GM23248 (cell line): ENCODE measurements around the gene LRMDA. TPM values are rescaled to one million over a fixed set of nuclear protein-coding genes. Genes with fewer than 3 reads are reported as not detected.

ENCODE experiments used
- DNase-seq: peaks from one replicate; pipeline ENCODE4 v3.0.0-alpha.2; 2015
- H2AFZ ChIP-seq: fragments of 200-600 bp; sonication (generic); 2 replicates; pipeline ENCODE4 v1.6.1; 2016; ENCODE audit warnings: antibody characterized with exemption
- H3F3A ChIP-seq: fragments of 200-600 bp; sonication (generic); 2 replicates; pipeline ENCODE4 v1.6.1; 2016; ENCODE audit warnings: mild to moderate bottlenecking, antibody characterized with exemption, mixed run types; ENCODE audit not compliant: insufficient read depth
- H3K27ac ChIP-seq: fragments of 200-600 bp; sonication (generic); 2 replicates; pipeline ENCODE4 v1.5.1; 2016; ENCODE audit warnings: mild to moderate bottlenecking
- H3K27me3 ChIP-seq: fragments of 200-600 bp; sonication (generic); replicated peaks from 2 replicates; pipeline ENCODE4 v1.6.1; 2016; ENCODE audit warnings: mild to moderate bottlenecking; ENCODE audit not compliant: insufficient read depth
- H3K36me3 ChIP-seq: fragments of 200-600 bp; sonication (generic); 2 replicates; pipeline ENCODE4 v1.6.1; 2016; ENCODE audit warnings: low read depth, mild to moderate bottlenecking
- H3K4me1 ChIP-seq: fragments of 200-600 bp; sonication (generic); 2 replicates; pipeline ENCODE4 v1.6.1; 2016; ENCODE audit warnings: mild to moderate bottlenecking; ENCODE audit not compliant: insufficient read depth
- H3K4me2 ChIP-seq: fragments of 200-600 bp; sonication (generic); one replicate; pipeline ENCODE4 v1.6.1; 2016; ENCODE audit warnings: mild to moderate bottlenecking; ENCODE audit not compliant: unreplicated experiment
- H3K4me3 ChIP-seq: fragments of 200-600 bp; sonication (generic); 2 replicates; pipeline ENCODE4 v1.5.1; 2016; ENCODE audit warnings: mild to moderate bottlenecking
- H3K79me2 ChIP-seq: fragments of 200-600 bp; sonication (generic); 2 replicates; pipeline ENCODE4 v1.6.1; 2016; ENCODE audit warnings: mild to moderate bottlenecking; ENCODE audit not compliant: insufficient read depth
- H3K9ac ChIP-seq: fragments of 200-600 bp; sonication (generic); 2 replicates; pipeline ENCODE4 v1.6.1; 2016; ENCODE audit warnings: mild to moderate bottlenecking
- H3K9me2 ChIP-seq: fragments of 200-600 bp; sonication (generic); 2 replicates; pipeline ENCODE4 v1.6.1; 2016; ENCODE audit warnings: mixed run types, mild to moderate bottlenecking, moderate library complexity; ENCODE audit not compliant: insufficient read depth
- H3K9me3 ChIP-seq: fragments of 200-600 bp; sonication (generic); one replicate; pipeline ENCODE4 v1.6.1; 2017; ENCODE audit warnings: low read depth
- H4K20me1 ChIP-seq: fragments of 200-600 bp; sonication (generic); 2 replicates; pipeline ENCODE4 v1.6.0; 2016; ENCODE audit not compliant: insufficient read depth
- EZH2 ChIP-seq: fragments of 200-600 bp; sonication (generic); IDR thresholded peaks from 2 replicates; pipeline ENCODE4 v1.6.1; 2018; ENCODE audit warnings: antibody characterized with exemption, mild to moderate bottlenecking; ENCODE audit not compliant: insufficient read depth, poor library complexity, severe bottlenecking
- EZH2phosphoT487 ChIP-seq: fragments of 200-600 bp; sonication (generic); IDR thresholded peaks from 2 replicates; pipeline ENCODE4 v1.6.1; 2018; ENCODE audit warnings: antibody characterized with exemption, moderate library complexity, mild to moderate bottlenecking, low read depth; ENCODE audit not compliant: insufficient read depth
- WGBS, 2 experiments: methylation state at CpG; one replicate each; pipeline ENCODE4 v1.1.6; 2015 to 2017; ENCODE audit warnings: low lambda C conversion rate in 2 of 2, low coverage in 1 of 2; ENCODE audit errors: missing lambda C conversion rate in 2 of 2; 5-methylcytosine and 5-hydroxymethylcytosine counted together
- in situ Hi-C: fragments of 300-500 bp; cut with MboI; formaldehyde crosslinking; loops from 2 replicates; pipeline ENCODE4 v1.15.0; 2020
- polyA plus RNA-seq: library from polyadenylated mRNA; unstranded; fragments of >200 nt; fragmentation: Nextera tagmentation; extraction: Ambion mirVana; gene quantifications from 2 replicates; pipeline ENCODE4 v1.2.1, GENCODE V29; 2016
- total RNA-seq: library from RNA; depleted of rRNA; stranded (reverse); fragments of >200 nt; shearing (Covaris generic); gene quantifications from 2 replicates; pipeline ENCODE4 v1.2.3, GENCODE V29; 2014

Gene LRMDA
- total and polyA plus RNA-seq, 2 experiments from 2014 or later, result 2.6 TPM; not detected in 1

DNA sequence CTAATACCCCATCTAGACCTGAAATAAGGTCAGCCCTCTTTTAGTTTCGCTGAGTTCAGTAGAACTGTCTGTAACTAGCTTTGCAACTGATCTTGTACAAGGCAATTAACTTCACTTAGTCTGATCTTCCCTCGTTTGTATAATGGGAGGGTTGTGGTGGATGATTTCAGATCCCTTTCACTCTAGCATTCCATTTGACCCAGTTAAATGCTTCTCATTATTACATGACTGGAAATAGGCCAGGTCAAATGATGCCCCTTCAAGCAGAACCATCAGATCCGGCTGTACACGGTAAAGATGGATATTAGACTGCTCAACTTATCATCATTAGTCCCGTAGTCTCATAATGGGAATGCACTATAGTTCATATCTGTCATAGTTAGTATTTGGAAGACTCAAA lies 1009.0 kb downstream of the LRMDA start:
- in situ Hi-C loops, result no loop called here
- Histone ChIP-seq H4K20me1 (no peaks in the 10 kb centered on the region), H3K9me3 (no peaks in the 10 kb centered on the region), H3K27ac (no peak overlapping the region), H3K9ac (no peak overlapping the region), H3K4me2 (no peak overlapping the region), H3K4me1 (peaks cover 21% of the 10 kb centered on the region), H3K36me3 (no peaks in the 10 kb centered on the region), H3K4me3 (no peak overlapping the region), H3F3A (peaks cover 13% of the 10 kb centered on the region), H3K27me3 (no peaks in the 10 kb centered on the region), H2AFZ (no peak overlapping the region), H3K9me2 (no peaks in the 10 kb centered on the region), H3K79me2 (no peaks in the 10 kb centered on the region)
- no peak for DNase-seq
- no peak for TF ChIP-seq EZH2
- no peak for TF ChIP-seq EZH2phosphoT487
- WGBS, 2 experiments, result 49 to 55% methylated on average over 5 of the region's 5 CpGs

DNA sequence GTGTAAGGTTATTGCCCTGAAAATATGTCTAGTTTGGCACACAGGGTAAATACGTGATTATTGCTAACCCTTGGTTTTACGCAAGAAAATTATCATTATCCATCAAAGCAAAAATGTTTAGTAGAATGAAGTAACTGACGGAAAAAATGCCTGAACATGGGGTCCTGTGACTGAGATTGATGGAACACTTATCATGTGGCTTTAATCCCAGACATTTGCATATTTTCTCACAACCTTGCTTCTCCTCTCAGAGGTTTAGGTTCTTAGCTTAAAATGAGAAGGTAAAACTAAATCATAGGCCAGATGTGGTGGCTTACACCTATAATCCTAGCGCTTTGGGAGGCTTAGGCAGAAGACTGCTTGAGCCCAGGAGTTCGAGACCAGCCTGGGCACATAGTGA lies 1010.7 kb downstream of the LRMDA start:
- in situ Hi-C loops, result no loop called here
- H3K4me3 ChIP-seq, result no peak overlapping the region

DNA sequence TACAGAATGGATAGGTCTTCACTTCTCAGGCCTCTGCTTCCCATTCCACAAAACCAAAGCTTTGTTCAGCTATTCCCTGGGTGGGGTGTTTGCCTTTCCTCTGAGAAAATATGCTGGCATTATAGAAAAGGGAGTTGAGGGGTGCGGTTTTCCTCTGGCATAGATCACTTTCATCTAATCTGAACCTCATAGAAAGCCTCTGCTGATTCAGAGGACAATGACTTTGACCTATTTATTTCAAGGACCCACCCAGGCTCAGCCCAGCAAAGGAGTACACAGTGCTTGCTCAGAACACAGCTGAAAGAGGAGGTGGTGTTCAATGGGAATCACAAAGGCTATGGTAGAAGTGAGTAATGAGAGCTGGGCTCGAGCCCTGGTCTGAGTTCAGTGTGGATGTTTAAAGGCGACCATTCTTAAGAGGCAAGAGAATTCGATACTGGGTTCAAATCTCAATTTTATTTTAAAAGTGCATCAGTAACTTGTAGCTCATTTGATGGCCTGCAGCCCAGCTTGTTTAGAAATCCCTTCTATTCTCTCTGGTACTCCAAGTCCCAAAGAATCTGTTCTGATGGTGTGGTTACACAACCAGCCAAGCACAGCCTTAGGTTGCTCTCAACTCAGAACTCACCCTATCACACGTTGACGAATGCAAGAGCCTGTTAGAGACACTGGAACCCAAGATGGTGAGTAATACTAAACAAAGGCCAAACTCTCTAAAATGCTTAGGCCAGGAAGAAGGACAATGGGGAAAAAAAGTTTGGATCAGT lies 1012.8 kb downstream of the LRMDA start:
- H2AFZ ChIP-seq, result peak overlapping the region; percentile 63
- H3K27ac ChIP-seq, result peak overlapping the region; percentile 71
- DNase-seq, result peak; percentile 75
- no peaks in the 10 kb centered on the region for H3K9me2 ChIP-seq
- in situ Hi-C loops, result no loop called here
- no peak overlapping the region for H3K4me3 ChIP-seq
- WGBS, 2 experiments, result 13 to 14% methylated on average over 6 of the region's 6 CpGs
- H3K27me3 ChIP-seq, result no peaks in the 10 kb centered on the region
- no peaks in the 10 kb centered on the region for H3K9me3 ChIP-seq
- no peaks in the 10 kb centered on the region for H4K20me1 ChIP-seq
- TF ChIP-seq EZH2, result no peak
- H3F3A ChIP-seq, result peaks cover 13% of the 10 kb centered on the region
- H3K36me3 ChIP-seq, result no peaks in the 10 kb centered on the region
- H3K4me1 ChIP-seq, result peaks cover 23% of the 10 kb centered on the region
- no peak overlapping the region for H3K9ac ChIP-seq
- H3K79me2 ChIP-seq, result no peaks in the 10 kb centered on the region
- peak overlapping the region; percentile 25 for H3K4me2 ChIP-seq

More for the DNA sequence above, 1010.7 kb downstream of the LRMDA start:
- H3K9me2 ChIP-seq, result no peaks in the 10 kb centered on the region
- H3F3A ChIP-seq, result peaks cover 13% of the 10 kb centered on the region
- H3K9ac ChIP-seq, result no peak overlapping the region
- no peaks in the 10 kb centered on the region for H3K27me3 ChIP-seq
- H3K27ac ChIP-seq, result no peak overlapping the region
- peaks cover 23% of the 10 kb centered on the region for H3K4me1 ChIP-seq
- TF ChIP-seq EZH2 (no peak), EZH2phosphoT487 (no peak)
- 93 to 94% methylated on average over 5 of the region's 5 CpGs for WGBS, 2 experiments
- H3K4me2 ChIP-seq, result no peak overlapping the region
- no peak overlapping the region for H2AFZ ChIP-seq
- no peaks in the 10 kb centered on the region for H4K20me1 ChIP-seq
- DNase-seq, result no peak
- no peaks in the 10 kb centered on the region for H3K9me3 ChIP-seq
- H3K79me2 ChIP-seq, result no peaks in the 10 kb centered on the region
- H3K36me3 ChIP-seq, result no peaks in the 10 kb centered on the region

DNA sequence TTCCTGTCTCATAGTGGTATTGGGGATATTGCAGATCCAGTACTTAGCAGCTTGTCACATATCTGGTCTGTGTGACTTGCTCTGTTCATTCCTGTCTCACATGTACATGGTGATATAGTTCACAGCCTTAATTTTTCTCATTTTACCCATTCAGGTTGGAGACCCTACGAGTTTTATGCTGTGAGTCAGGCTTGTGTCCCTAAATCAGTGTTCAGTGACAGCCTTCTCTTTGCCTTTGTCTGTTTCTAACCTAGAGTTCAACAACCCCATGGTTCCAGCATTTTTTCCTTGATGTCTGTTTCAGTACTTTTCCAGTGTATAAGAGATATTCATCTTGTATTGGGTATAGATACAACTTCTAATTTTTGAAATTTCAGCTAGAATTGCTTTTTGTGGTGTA lies 1016.2 kb downstream of the LRMDA start:
- Histone ChIP-seq H3K4me1 (peaks cover 23% of the 10 kb centered on the region), H3K4me3 (no peak overlapping the region), H3K27me3 (no peaks in the 10 kb centered on the region), H3K9ac (no peak overlapping the region), H3K79me2 (no peaks in the 10 kb centered on the region), H4K20me1 (no peaks in the 10 kb centered on the region), H3K4me2 (no peak overlapping the region), H3K9me2 (no peaks in the 10 kb centered on the region), H2AFZ (no peak overlapping the region), H3F3A (peaks cover 13% of the 10 kb centered on the region), H3K27ac (no peak overlapping the region), H3K36me3 (no peaks in the 10 kb centered on the region), H3K9me3 (no peaks in the 10 kb centered on the region)
- in situ Hi-C loops, result no loop called here
- DNase-seq, result no peak
- WGBS, 2 experiments, result 56 to 70% methylated on average over 1 of the region's 1 CpG
- no peak for TF ChIP-seq EZH2
- no peak for TF ChIP-seq EZH2phosphoT487

DNA sequence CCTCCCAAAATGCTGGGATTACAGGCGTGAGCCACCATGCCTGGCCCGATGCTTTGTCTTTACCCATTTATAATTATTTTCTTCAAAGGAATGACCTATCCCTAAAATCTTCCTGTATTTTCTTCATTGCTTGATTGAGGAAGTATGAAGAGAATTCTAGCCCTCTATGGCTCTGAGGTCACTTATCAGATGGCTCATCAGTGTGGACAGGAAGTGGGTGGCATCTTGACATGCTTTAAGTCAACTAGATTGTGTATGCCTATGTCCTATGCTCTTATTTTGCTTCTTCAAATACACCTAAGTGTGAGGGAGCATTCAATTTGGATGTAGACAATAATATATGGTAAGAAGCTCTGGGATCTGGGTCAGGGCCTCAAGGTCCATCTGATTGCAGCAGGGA lies 1020.5 kb downstream of the LRMDA start:
- no peak for TF ChIP-seq EZH2phosphoT487
- TF ChIP-seq EZH2, result no peak
- peaks cover 18% of the 10 kb centered on the region for H3K4me1 ChIP-seq
- 100% methylated on average over 2 of the region's 2 CpGs for WGBS, 2 experiments

More for the DNA sequence above, 1020.5 kb downstream of the LRMDA start:
- H3F3A ChIP-seq, result no peaks in the 10 kb centered on the region
- H3K9ac ChIP-seq, result no peak overlapping the region
- DNase-seq, result no peak
- H3K9me2 ChIP-seq, result no peaks in the 10 kb centered on the region
- no peaks in the 10 kb centered on the region for H3K36me3 ChIP-seq
- H3K4me2 ChIP-seq, result no peak overlapping the region
- no peak overlapping the region for H2AFZ ChIP-seq
- no peaks in the 10 kb centered on the region for H3K27me3 ChIP-seq
- H3K79me2 ChIP-seq, result no peaks in the 10 kb centered on the region
- no peaks in the 10 kb centered on the region for H4K20me1 ChIP-seq
- in situ Hi-C loops, result no loop called here
- H3K4me3 ChIP-seq, result no peak overlapping the region
- no peak overlapping the region for H3K27ac ChIP-seq
- no peaks in the 10 kb centered on the region for H3K9me3 ChIP-seq
